IPS DF 6.9 (cell line): Measurements from ENCODE around the gene OMP.
A peak's percentile ranks its signal among the peaks of the same experiment; 100 is the strongest.

Experiments used
- DNase-seq: peaks from one replicate; pipeline ENCODE4 v3.0.0-alpha.2; 2013; ENCODE audit warnings: low read depth, low spot score
- H3K27ac ChIP-seq: one replicate; pipeline ENCODE4 v1.5.1; 2013; ENCODE audit warnings: low read length, control low read depth
- H3K27me3 ChIP-seq: 2 replicates; pipeline ENCODE4 v1.6.1; 2013; ENCODE audit warnings: mild to moderate bottlenecking, low read length; ENCODE audit not compliant: control insufficient read depth, insufficient read depth
- H3K36me3 ChIP-seq: 2 replicates; pipeline ENCODE4 v1.6.1; 2013; ENCODE audit warnings: low read length; ENCODE audit not compliant: control insufficient read depth, insufficient read depth
- H3K4me1 ChIP-seq: 2 replicates; pipeline ENCODE4 v1.6.1; 2013; ENCODE audit warnings: low read length; ENCODE audit not compliant: control insufficient read depth, insufficient read depth
- H3K4me3 ChIP-seq: 2 replicates; pipeline ENCODE4 v1.5.1; 2013; ENCODE audit warnings: mild to moderate bottlenecking, low read length
- H3K9me3 ChIP-seq: 2 replicates; pipeline ENCODE4 v1.6.1; 2013; ENCODE audit warnings: low read length, inconsistent platforms; ENCODE audit not compliant: control insufficient read depth, insufficient read depth
- WGBS: extraction: QIAGEN DNeasy Blood & Tissue Kit; methylation state at CpG from one replicate; pipeline ENCODE4 v1.1.7; 2013; ENCODE audit warnings: mixed read lengths, missing lambda C conversion rate; ENCODE audit not compliant: insufficient read length, insufficient coverage; 5-methylcytosine and 5-hydroxymethylcytosine counted together

Gene OMP

GRCh38 chr11:77109236-77110019, 6.8 kb downstream of the OMP start:
- 0 out of 2 replicates have a peak, but pooled peaks cover 1% of the 10 kb centered on the region for H3K4me1 ChIP-seq
- H3K27ac ChIP-seq = no peak overlapping the region
- no peaks in the 10 kb centered on the region for H3K9me3 ChIP-seq
- no peak overlapping the region for H3K4me3 ChIP-seq
- DNase-seq = no peak
- H3K27me3 ChIP-seq = no peaks in the 10 kb centered on the region
- no CpG with 5 or more reads among the region's 11 CpGs for WGBS
- H3K36me3 ChIP-seq = no peaks in the 10 kb centered on the region

- no peaks in the 10 kb centered on the region for H3K36me3 ChIP-seq
- H3K4me1 ChIP-seq = 0 out of 2 replicates have a peak, but pooled peaks cover 1% of the 10 kb centered on the region
- no peaks in the 10 kb centered on the region for H3K27me3 ChIP-seq
- no peak overlapping the region for H3K27ac ChIP-seq
- DNase-seq = no peak
- no peaks in the 10 kb centered on the region for H3K9me3 ChIP-seq
- no CpG with 5 or more reads among the region's 6 CpGs for WGBS
- H3K4me3 ChIP-seq = no peak overlapping the region
Observed at GRCh38 chr11:77110836-77111235, 8.2 kb downstream of the OMP start.

- H3K4me1 ChIP-seq = 0 out of 2 replicates have a peak, but pooled peaks cover 1% of the 10 kb centered on the region
- WGBS = no CpG with 5 or more reads among the region's 3 CpGs
Observed at GRCh38 chr11:77111277-77111676, 8.6 kb downstream of the OMP start.

GRCh38 chr11:77111946-77112345, 9.3 kb downstream of the OMP start:
- H3K9me3 ChIP-seq = no peaks in the 10 kb centered on the region
- no peaks in the 10 kb centered on the region for H3K36me3 ChIP-seq
- H3K4me1 ChIP-seq = 0 out of 2 replicates have a peak, but pooled peaks cover 1% of the 10 kb centered on the region
- DNase-seq = no peak
- H3K4me3 ChIP-seq = no peak overlapping the region
- H3K27ac ChIP-seq = no peak overlapping the region
- no peaks in the 10 kb centered on the region for H3K27me3 ChIP-seq
- no CpG with 5 or more reads among the region's 6 CpGs for WGBS

More at GRCh38 chr11:77111277-77111676, 8.6 kb downstream of the OMP start:
- no peak for DNase-seq
- no peaks in the 10 kb centered on the region for H3K36me3 ChIP-seq
- no peak overlapping the region for H3K4me3 ChIP-seq
- no peaks in the 10 kb centered on the region for H3K27me3 ChIP-seq
- no peak overlapping the region for H3K27ac ChIP-seq
- no peaks in the 10 kb centered on the region for H3K9me3 ChIP-seq

GRCh38 chr11:77112641-77113381, 10.2 kb downstream of the OMP start:
- DNase-seq = no peak
- H3K27me3 ChIP-seq = no peaks in the 10 kb centered on the region
- no CpG with 5 or more reads among the region's 20 CpGs for WGBS
- H3K4me3 ChIP-seq = no peak overlapping the region
- H3K4me1 ChIP-seq = 0 out of 2 replicates have a peak, but pooled peaks cover 1% of the 10 kb centered on the region
- no peaks in the 10 kb centered on the region for H3K36me3 ChIP-seq
- no peaks in the 10 kb centered on the region for H3K9me3 ChIP-seq
- no peak overlapping the region for H3K27ac ChIP-seq

GRCh38 chr11:77113382-77114088, 10.9 kb downstream of the OMP start:
- Histone ChIP-seq H3K36me3 (no peaks in the 10 kb centered on the region), H3K27me3 (no peaks in the 10 kb centered on the region), H3K9me3 (no peaks in the 10 kb centered on the region), H3K4me1 (0 out of 2 replicates have a peak, but pooled peaks cover 1% of the 10 kb centered on the region), H3K27ac (no peak overlapping the region), H3K4me3 (no peak overlapping the region)
- no CpG with 5 or more reads among the region's 8 CpGs for WGBS
- DNase-seq = peak; percentile 11

GRCh38 chr11:77114089-77114463, 11.4 kb downstream of the OMP start:
- no peaks in the 10 kb centered on the region for H3K36me3 ChIP-seq
- H3K4me3 ChIP-seq = no peak overlapping the region
- 0 out of 2 replicates have a peak, but pooled peaks cover 1% of the 10 kb centered on the region for H3K4me1 ChIP-seq
- WGBS = no CpG with 5 or more reads among the region's 13 CpGs
- DNase-seq = no peak
- H3K27me3 ChIP-seq = no peaks in the 10 kb centered on the region
- no peak overlapping the region for H3K27ac ChIP-seq
- no peaks in the 10 kb centered on the region for H3K9me3 ChIP-seq

- H3K4me3 ChIP-seq = no peak overlapping the region
- no peak overlapping the region for H3K27ac ChIP-seq
- no peaks in the 10 kb centered on the region for H3K36me3 ChIP-seq
- DNase-seq = peak; percentile 9
- no peaks in the 10 kb centered on the region for H3K27me3 ChIP-seq
- WGBS = no CpG with 5 or more reads among the region's 16 CpGs
- no peaks in the 10 kb centered on the region for H3K9me3 ChIP-seq
- H3K4me1 ChIP-seq = 0 out of 2 replicates have a peak, but pooled peaks cover 1% of the 10 kb centered on the region
Observed at GRCh38 chr11:77115181-77115611, 12.6 kb downstream of the OMP start.

GRCh38 chr11:77115956-77116355, 13.3 kb downstream of the OMP start:
- DNase-seq = no peak
- Histone ChIP-seq H3K27me3 (no peaks in the 10 kb centered on the region), H3K4me1 (0 out of 2 replicates have a peak, but pooled peaks cover 1% of the 10 kb centered on the region), H3K9me3 (no peaks in the 10 kb centered on the region), H3K4me3 (no peak overlapping the region), H3K36me3 (0 out of 2 replicates have a peak, but pooled peaks cover 4% of the 10 kb centered on the region), H3K27ac (no peak overlapping the region)
- WGBS = no CpG with 5 or more reads among the region's 15 CpGs

- no CpG with 5 or more reads among the region's 7 CpGs for WGBS
- Histone ChIP-seq H3K27me3 (no peaks in the 10 kb centered on the region), H3K4me3 (no peak overlapping the region), H3K9me3 (no peaks in the 10 kb centered on the region), H3K27ac (no peak overlapping the region), H3K36me3 (0 out of 2 replicates have a peak, but pooled peaks cover 4% of the 10 kb centered on the region), H3K4me1 (0 out of 2 replicates have a peak, but pooled peaks cover 1% of the 10 kb centered on the region)
- no peak for DNase-seq
Observed at GRCh38 chr11:77117492-77117891, 14.9 kb downstream of the OMP start.
